ENCODE results near the gene CCDC169.

DNA sequence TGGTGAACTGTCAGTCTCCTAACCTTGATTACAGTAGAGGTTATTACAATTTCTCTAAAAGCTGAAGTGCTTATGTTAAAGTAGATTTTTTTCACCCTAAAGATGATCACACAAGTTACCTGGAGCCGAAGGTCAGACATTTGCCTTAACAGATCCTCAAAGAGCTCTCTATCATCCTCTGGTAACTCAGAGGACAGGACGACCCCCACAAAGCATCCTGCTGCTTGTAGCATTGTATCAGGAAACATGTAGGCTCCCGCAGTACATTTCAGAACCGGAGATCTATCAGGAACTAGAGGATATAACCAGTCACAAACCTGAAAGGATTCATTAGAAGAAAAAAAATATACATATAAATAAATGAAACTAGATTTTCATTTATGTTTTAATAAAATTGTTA lies 33.7 kb upstream of the CCDC169 start:
- TF ChIP-seq, protein P1, sequence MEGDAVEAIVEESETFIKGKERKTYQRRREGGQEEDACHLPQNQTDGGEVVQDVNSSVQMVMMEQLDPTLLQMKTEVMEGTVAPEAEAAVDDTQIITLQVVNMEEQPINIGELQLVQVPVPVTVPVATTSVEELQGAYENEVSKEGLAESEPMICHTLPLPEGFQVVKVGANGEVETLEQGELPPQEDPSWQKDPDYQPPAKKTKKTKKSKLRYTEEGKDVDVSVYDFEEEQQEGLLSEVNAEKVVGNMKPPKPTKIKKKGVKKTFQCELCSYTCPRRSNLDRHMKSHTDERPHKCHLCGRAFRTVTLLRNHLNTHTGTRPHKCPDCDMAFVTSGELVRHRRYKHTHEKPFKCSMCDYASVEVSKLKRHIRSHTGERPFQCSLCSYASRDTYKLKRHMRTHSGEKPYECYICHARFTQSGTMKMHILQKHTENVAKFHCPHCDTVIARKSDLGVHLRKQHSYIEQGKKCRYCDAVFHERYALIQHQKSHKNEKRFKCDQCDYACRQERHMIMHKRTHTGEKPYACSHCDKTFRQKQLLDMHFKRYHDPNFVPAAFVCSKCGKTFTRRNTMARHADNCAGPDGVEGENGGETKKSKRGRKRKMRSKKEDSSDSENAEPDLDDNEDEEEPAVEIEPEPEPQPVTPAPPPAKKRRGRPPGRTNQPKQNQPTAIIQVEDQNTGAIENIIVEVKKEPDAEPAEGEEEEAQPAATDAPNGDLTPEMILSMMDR (IDR thresholded peaks at IDR 0.05) = no peak
- TF ChIP-seq POLR2A (IDR thresholded peaks at IDR 0.05) = no peak

Measured in esophagus squamous epithelium (tissue), 4 donors.